GM19395 (cell line): Measurements from ENCODE around the gene C13orf46.

Experiments used
- ATAC-seq: cut with Tn5 transposase; IDR thresholded peaks from one replicate; pipeline ENCODE4 v1.9.1; 2021; ENCODE audit warnings: mild to moderate bottlenecking, moderate library complexity; ENCODE audit not compliant: unreplicated experiment

The C13orf46 gene

GRCh38 chr13:113927661-113928581 is 46.0 kb downstream of the C13orf46 start:
- ATAC-seq = no peak

GRCh38 chr13:113926951-113927660 is 46.8 kb downstream of the C13orf46 start:
- no peak for ATAC-seq

- ATAC-seq = no peak
These were observed 47.5 kb downstream of the C13orf46 start for GRCh38 chr13:113926301-113926761.

- ATAC-seq = no peak
These were observed 49.5 kb downstream of the C13orf46 start for GRCh38 chr13:113924184-113924901.

GRCh38 chr13:113923376-113924063 is 50.4 kb downstream of the C13orf46 start:
- no peak for ATAC-seq

- no peak for ATAC-seq
These were observed 51.3 kb downstream of the C13orf46 start for GRCh38 chr13:113922412-113923118.

- ATAC-seq = no peak
These were observed 52.1 kb downstream of the C13orf46 start for GRCh38 chr13:113921763-113922162.

- no peak for ATAC-seq
These were observed 53.1 kb downstream of the C13orf46 start for GRCh38 chr13:113920606-113921286.

- ATAC-seq = no peak
These were observed 53.9 kb downstream of the C13orf46 start for GRCh38 chr13:113919761-113920559.

- ATAC-seq = no peak
These were observed 54.7 kb downstream of the C13orf46 start for GRCh38 chr13:113918981-113919701.

GRCh38 chr13:113918580-113918979 is 55.3 kb downstream of the C13orf46 start:
- ATAC-seq = no peak

GRCh38 chr13:113917594-113918371 is 56.1 kb downstream of the C13orf46 start:
- no peak for ATAC-seq

- ATAC-seq = no peak
These were observed 56.8 kb downstream of the C13orf46 start for GRCh38 chr13:113917096-113917495.

- ATAC-seq = no peak
These were observed 57.5 kb downstream of the C13orf46 start for GRCh38 chr13:113916330-113916815.

- no peak for ATAC-seq
These were observed 58.0 kb downstream of the C13orf46 start for GRCh38 chr13:113915786-113916329.

- ATAC-seq = no peak
These were observed 58.7 kb downstream of the C13orf46 start for GRCh38 chr13:113915012-113915763.
